Neural progenitor cell (in vitro differentiated cells): Measurements from ENCODE around the gene RPTOR. TPM values are rescaled to one million over a fixed set of nuclear protein-coding genes. Genes with fewer than 3 reads are reported as not detected.
A peak's percentile ranks its signal among the peaks of the same experiment; 100 is the strongest.

Source experiments
- DNase-seq: peaks from one replicate; pipeline ENCODE4 v3.0.0-alpha.2; 2016; ENCODE audit warnings: low spot score
- H2AFZ ChIP-seq: fragments of 200-600 bp; sonication (generic); replicated peaks from 2 replicates; pipeline ENCODE4 v1.6.1; 2016; ENCODE audit warnings: antibody characterized with exemption
- H3F3A ChIP-seq: fragments of 200-600 bp; sonication (generic); 2 replicates; pipeline ENCODE4 v1.6.1; 2016; ENCODE audit warnings: antibody characterized with exemption, low read depth
- H3K27ac ChIP-seq: fragments of 200-600 bp; sonication (generic); 2 replicates; pipeline ENCODE4 v1.5.1; 2016; ENCODE audit warnings: mild to moderate bottlenecking
- H3K27me3 ChIP-seq: fragments of 200-600 bp; sonication (generic); 2 replicates; pipeline ENCODE4 v1.6.1; 2016; ENCODE audit warnings: mild to moderate bottlenecking, moderate library complexity
- H3K36me3 ChIP-seq: fragments of 200-600 bp; sonication (generic); 2 replicates; pipeline ENCODE4 v1.5.1; 2016
- H3K4me1 ChIP-seq: fragments of 200-600 bp; sonication (generic); 2 replicates; pipeline ENCODE4 v1.6.1; 2016; ENCODE audit warnings: mixed run types
- H3K4me2 ChIP-seq: fragments of 200-600 bp; sonication (generic); 2 replicates; pipeline ENCODE4 v1.6.1; 2016
- H3K4me3 ChIP-seq: fragments of 200-600 bp; sonication (generic); 2 replicates; pipeline ENCODE4 v1.5.1; 2016
- H3K79me2 ChIP-seq: fragments of 200-600 bp; sonication (generic); 2 replicates; pipeline ENCODE4 v1.6.1; 2016; ENCODE audit warnings: low read depth
- H3K9ac ChIP-seq: fragments of 200-600 bp; sonication (generic); 2 replicates; pipeline ENCODE4 v1.6.1; 2016
- H3K9me3 ChIP-seq: fragments of 200-600 bp; sonication (generic); 2 replicates; pipeline ENCODE4 v1.5.1; 2016; ENCODE audit warnings: low read depth
- H4K20me1 ChIP-seq: fragments of 200-600 bp; sonication (generic); 2 replicates; pipeline ENCODE4 v1.6.1; 2016; ENCODE audit warnings: low read depth
- H3K27ac Mint-ChIP-seq: 3 replicates; pipeline ENCODE4 v1.8.0; 2021; ENCODE audit warnings: mixed read lengths
- H3K27me3 Mint-ChIP-seq: 2 replicates; pipeline ENCODE4 v1.8.0; 2022; ENCODE audit warnings: low read depth, mild to moderate bottlenecking, inconsistent platforms, moderate library complexity, mixed read lengths; ENCODE audit not compliant: insufficient read depth
- H3K36me3 Mint-ChIP-seq: 3 replicates; pipeline ENCODE4 v1.8.0; 2021; ENCODE audit warnings: mixed read lengths
- H3K4me1 Mint-ChIP-seq: 3 replicates; pipeline ENCODE4 v1.8.0; 2021; ENCODE audit warnings: mixed read lengths
- H3K4me3 Mint-ChIP-seq: 3 replicates; pipeline ENCODE4 v1.8.0; 2021; ENCODE audit warnings: mild to moderate bottlenecking, moderate library complexity, mixed read lengths
- H3K9me3 Mint-ChIP-seq: 3 replicates; pipeline ENCODE4 v1.8.0; 2020; ENCODE audit warnings: mixed read lengths
- EZH2 ChIP-seq: fragments of 200-600 bp; sonication (generic); IDR thresholded peaks from 2 replicates; pipeline ENCODE4 v1.6.1; 2017; ENCODE audit warnings: antibody characterized with exemption, mild to moderate bottlenecking, moderate library complexity
- EZH2phosphoT487 ChIP-seq: fragments of 200-600 bp; sonication (generic); IDR thresholded peaks from 2 replicates; pipeline ENCODE4 v1.6.1; 2017; ENCODE audit warnings: antibody characterized with exemption
- total RNA-seq: library from RNA; depleted of rRNA; stranded (reverse); fragments of >200 nt; gene quantifications from 2 replicates; pipeline ENCODE4 v1.2.3, GENCODE V29; 2015; ENCODE audit warnings: low replicate concordance
- TF ChIP-seq, protein P1 (sequence below): fragments of 200-600 bp; sonication (generic); IDR thresholded peaks from 2 replicates; pipeline ENCODE4 v1.5.1; 2017; ENCODE audit warnings: antibody characterized with exemption, mild to moderate bottlenecking

RPTOR gene
- total RNA-seq, 1 donor from 2014 or later = 7.4 TPM

DNA sequence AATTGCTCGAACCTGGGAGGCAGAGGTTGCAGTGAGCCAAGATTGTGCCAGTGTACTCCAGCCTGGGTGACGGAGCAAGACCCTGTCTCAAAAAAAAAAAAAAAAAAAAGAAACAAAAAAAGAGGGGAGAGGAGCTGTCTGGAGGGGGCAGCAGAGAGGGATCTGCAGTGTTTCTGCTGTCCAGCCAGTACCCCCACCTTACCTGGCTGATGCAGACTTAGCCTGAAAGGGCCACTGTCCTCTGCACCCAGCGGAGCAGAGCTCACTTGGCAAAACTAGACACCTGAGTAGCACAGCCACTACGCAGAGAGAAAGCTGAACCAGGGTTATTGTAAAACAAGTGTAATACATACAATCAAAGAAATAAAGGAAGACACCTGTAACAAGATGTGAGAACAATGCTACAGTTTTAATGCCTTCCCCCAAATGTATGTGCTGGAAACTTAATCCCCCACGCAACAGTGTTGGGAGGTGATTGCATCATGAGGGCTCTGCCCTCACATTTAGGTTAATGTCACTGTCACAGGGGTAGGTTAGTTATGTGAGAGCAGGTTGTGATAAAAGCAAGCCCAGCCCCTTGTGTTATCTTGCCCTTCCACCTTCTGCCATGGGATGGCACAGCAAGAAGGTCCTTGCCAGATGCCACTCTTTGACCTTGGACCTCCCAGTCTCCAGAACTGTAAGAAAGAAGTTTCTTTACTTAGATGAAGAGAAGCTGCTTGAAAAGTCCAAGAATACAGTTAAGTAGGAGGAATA lies 211.2 kb downstream of the RPTOR start:
- Mint-ChIP-seq H3K4me1 (peaks cover 22% of the 10 kb centered on the region), H3K36me3 (peaks cover 15% of the 10 kb centered on the region), H3K27ac (no peak overlapping the region), H3K4me3 (no peak overlapping the region), H3K9me3 (no peaks in the 10 kb centered on the region), H3K27me3 (no peaks in the 10 kb centered on the region)
- peaks cover 22% of the 10 kb centered on the region for H3F3A ChIP-seq
- H3K36me3 ChIP-seq = no peaks in the 10 kb centered on the region
- no peak overlapping the region for H3K27ac ChIP-seq
- TF ChIP-seq, protein P1, sequence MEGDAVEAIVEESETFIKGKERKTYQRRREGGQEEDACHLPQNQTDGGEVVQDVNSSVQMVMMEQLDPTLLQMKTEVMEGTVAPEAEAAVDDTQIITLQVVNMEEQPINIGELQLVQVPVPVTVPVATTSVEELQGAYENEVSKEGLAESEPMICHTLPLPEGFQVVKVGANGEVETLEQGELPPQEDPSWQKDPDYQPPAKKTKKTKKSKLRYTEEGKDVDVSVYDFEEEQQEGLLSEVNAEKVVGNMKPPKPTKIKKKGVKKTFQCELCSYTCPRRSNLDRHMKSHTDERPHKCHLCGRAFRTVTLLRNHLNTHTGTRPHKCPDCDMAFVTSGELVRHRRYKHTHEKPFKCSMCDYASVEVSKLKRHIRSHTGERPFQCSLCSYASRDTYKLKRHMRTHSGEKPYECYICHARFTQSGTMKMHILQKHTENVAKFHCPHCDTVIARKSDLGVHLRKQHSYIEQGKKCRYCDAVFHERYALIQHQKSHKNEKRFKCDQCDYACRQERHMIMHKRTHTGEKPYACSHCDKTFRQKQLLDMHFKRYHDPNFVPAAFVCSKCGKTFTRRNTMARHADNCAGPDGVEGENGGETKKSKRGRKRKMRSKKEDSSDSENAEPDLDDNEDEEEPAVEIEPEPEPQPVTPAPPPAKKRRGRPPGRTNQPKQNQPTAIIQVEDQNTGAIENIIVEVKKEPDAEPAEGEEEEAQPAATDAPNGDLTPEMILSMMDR = peak; percentile 40
- no peak for TF ChIP-seq EZH2phosphoT487
- H2AFZ ChIP-seq = no peak overlapping the region
- no peak for DNase-seq
- no peak overlapping the region for H3K9ac ChIP-seq
- H3K4me2 ChIP-seq = no peak overlapping the region
- H4K20me1 ChIP-seq = no peaks in the 10 kb centered on the region
- no peaks in the 10 kb centered on the region for H3K27me3 ChIP-seq
- H3K9me3 ChIP-seq = no peaks in the 10 kb centered on the region
- peaks cover 21% of the 10 kb centered on the region for H3K4me1 ChIP-seq
- H3K4me3 ChIP-seq = no peak overlapping the region
- no peaks in the 10 kb centered on the region for H3K79me2 ChIP-seq

DNA sequence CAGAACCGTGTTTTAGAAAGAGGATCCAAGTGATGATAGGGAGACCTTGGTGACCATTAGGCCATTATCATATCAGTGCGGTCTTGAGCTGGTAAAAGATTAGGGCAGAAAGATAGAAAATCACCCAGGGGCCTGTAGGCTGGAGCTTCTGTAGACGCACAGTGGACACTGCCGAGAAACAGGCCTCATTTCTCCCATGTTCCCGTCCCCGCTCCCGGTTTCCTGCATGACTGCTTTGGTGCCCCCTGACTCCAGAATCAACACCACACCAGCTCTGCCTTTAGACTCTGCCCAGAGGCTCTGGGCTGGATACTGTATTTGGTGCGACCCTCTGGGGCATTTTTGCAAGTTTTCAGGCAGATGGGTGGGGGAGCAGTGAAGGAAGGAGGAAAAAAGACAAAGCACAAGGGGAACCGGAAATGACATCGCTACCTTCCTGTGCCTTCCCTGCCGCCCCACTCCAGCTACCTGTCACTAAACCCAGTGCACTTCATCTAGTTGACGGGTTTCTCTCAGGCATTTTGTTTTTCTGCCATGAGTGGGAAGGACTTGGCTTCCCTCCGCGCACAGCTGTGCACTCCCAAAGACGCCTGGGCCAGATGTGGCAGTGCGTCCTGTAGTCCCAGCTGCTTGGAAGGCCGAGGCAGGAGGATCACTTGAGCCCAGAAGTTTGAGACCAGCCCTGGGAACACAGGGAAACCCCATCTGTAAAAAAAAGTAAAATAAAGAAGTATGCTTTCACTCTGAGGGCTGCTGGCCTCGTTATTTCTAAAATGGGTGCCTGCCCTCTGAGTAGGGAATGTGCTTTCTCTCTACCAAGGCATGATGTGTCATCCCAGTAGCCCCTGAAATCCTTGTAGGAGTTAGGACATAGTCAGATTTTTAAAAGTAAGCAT lies 214.1 kb downstream of the RPTOR start:
- no peak for DNase-seq
- Histone ChIP-seq H3K9me3 (no peaks in the 10 kb centered on the region), H3K9ac (no peak overlapping the region), H3K27ac (no peak overlapping the region), H3K36me3 (no peaks in the 10 kb centered on the region), H3F3A (no peaks in the 10 kb centered on the region), H3K4me2 (no peak overlapping the region), H3K27me3 (no peaks in the 10 kb centered on the region), H2AFZ (no peak overlapping the region), H3K79me2 (no peaks in the 10 kb centered on the region), H3K4me1 (no peaks in the 10 kb centered on the region), H3K4me3 (no peak overlapping the region), H4K20me1 (no peaks in the 10 kb centered on the region)
- no peaks in the 10 kb centered on the region for H3K27me3 Mint-ChIP-seq
- TF ChIP-seq, protein P1 = no peak
- no peak for TF ChIP-seq EZH2
- TF ChIP-seq EZH2phosphoT487 = no peak
- peaks cover 10% of the 10 kb centered on the region for H3K36me3 Mint-ChIP-seq
- no peaks in the 10 kb centered on the region for H3K4me1 Mint-ChIP-seq
- no peak overlapping the region for H3K4me3 Mint-ChIP-seq
- H3K9me3 Mint-ChIP-seq = no peaks in the 10 kb centered on the region
- no peak overlapping the region for H3K27ac Mint-ChIP-seq

DNA sequence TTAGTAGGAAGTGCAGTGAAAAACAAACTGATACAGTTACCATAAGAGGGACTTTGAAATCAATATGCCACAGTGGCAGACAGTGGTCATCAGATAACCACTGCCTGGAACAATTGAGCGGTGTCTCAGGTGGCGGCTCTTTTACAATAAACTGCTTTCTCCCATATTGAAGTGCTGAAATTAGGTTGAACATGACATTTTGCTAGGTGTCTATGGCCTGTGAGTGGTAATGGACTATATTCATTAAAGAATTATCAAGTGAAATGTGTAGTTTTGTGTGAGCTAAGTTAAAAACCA lies 214.7 kb downstream of the RPTOR start:
- no peak overlapping the region for H3K4me3 Mint-ChIP-seq
- TF ChIP-seq, protein P1 = no peak
- no peak for TF ChIP-seq EZH2phosphoT487
- no peak for TF ChIP-seq EZH2

More for the DNA sequence above, 214.7 kb downstream of the RPTOR start:
- no peaks in the 10 kb centered on the region for H4K20me1 ChIP-seq
- H3K36me3 ChIP-seq = no peaks in the 10 kb centered on the region
- H3K9me3 Mint-ChIP-seq = no peaks in the 10 kb centered on the region
- no peak overlapping the region for H3K27ac ChIP-seq
- H2AFZ ChIP-seq = no peak overlapping the region
- H3K27ac Mint-ChIP-seq = no peak overlapping the region
- no peak overlapping the region for H3K4me2 ChIP-seq
- H3K4me1 ChIP-seq = no peaks in the 10 kb centered on the region
- peaks cover 10% of the 10 kb centered on the region for H3K36me3 Mint-ChIP-seq
- no peaks in the 10 kb centered on the region for H3F3A ChIP-seq
- no peak overlapping the region for H3K4me3 ChIP-seq
- DNase-seq = no peak
- H3K4me1 Mint-ChIP-seq = no peaks in the 10 kb centered on the region
- H3K79me2 ChIP-seq = no peaks in the 10 kb centered on the region
- H3K27me3 ChIP-seq = no peaks in the 10 kb centered on the region
- no peak overlapping the region for H3K9ac ChIP-seq
- H3K27me3 Mint-ChIP-seq = no peaks in the 10 kb centered on the region
- H3K9me3 ChIP-seq = no peaks in the 10 kb centered on the region
